ENCODE measurements around the gene RPUSD4. TPM values are rescaled to one million over a fixed set of nuclear protein-coding genes. Genes with fewer than 3 reads are reported as not detected.

The RPUSD4 gene
- total RNA-seq, 1 experiment from 2014 or later = 42.9 TPM

- Histone ChIP-seq H3K23ac (ENCODE audit: insufficient read length, low read depth, low read length) (no peak overlapping the region), H3K56ac (ENCODE audit: insufficient read length, low read depth, low read length) (no peak overlapping the region), H2BK120ac (ENCODE audit: low read depth, low read length, poor library complexity, severe bottlenecking) (no peak overlapping the region), H3K18ac (ENCODE audit: insufficient read length, low read depth, low read length) (no peak overlapping the region), H4K91ac (ENCODE audit: insufficient read length, low read depth, low read length) (no peak overlapping the region), H3K9ac (ENCODE audit: extremely low read depth, insufficient read length, low read length) (no peak overlapping the region), H3K4ac (ENCODE audit: low read depth, low read length) (no peak overlapping the region), H2BK12ac (ENCODE audit: insufficient read length, low read depth, low read length) (no peak overlapping the region), H2BK15ac (ENCODE audit: low read depth, low read length) (no peak overlapping the region), H3K27ac (ENCODE audit: insufficient read length, low read depth, low read length) (no peak overlapping the region), H4K8ac (replicated peaks; ENCODE audit: insufficient read length, low read depth, low read length) (no peak overlapping the region), H4K5ac (ENCODE audit: insufficient read length, low read depth, low read length) (no peak overlapping the region), H2AK5ac (ENCODE audit: insufficient read length, low read length) (no peak overlapping the region), H3K27me3 (ENCODE audit: insufficient read depth, low read length) (no peaks in the 10 kb centered on the region), H2BK5ac (ENCODE audit: insufficient read length, low read length) (no peak overlapping the region), H3K23me2 (ENCODE audit: insufficient read length, low read depth, low read length, poor library complexity, severe bottlenecking) (no peaks in the 10 kb centered on the region), H3K14ac (ENCODE audit: insufficient read depth, low read length) (no peak overlapping the region), H2AFZ (ENCODE audit: low read length) (no peak overlapping the region), H3K79me1 (ENCODE audit: insufficient read depth, low read depth, low read length, poor library complexity, severe bottlenecking) (no peaks in the 10 kb centered on the region), H3K9me3 (ENCODE audit: control insufficient read depth, low read depth, low read length) (no peaks in the 10 kb centered on the region), H3K4me1 (ENCODE audit: insufficient read depth, low read length) (peaks cover 7% of the 10 kb centered on the region; the same call in 1 of the 2 replicates), H4K20me1 (ENCODE audit: control insufficient read depth, insufficient read depth, insufficient read length) (no peaks in the 10 kb centered on the region), H2BK20ac (ENCODE audit: low read depth, low read length, poor library complexity, severe bottlenecking) (no peak overlapping the region), H3T11ph (ENCODE audit: low read length) (no peak overlapping the region), H3K4me2 (ENCODE audit: insufficient read depth, insufficient read length, low read length) (no peak overlapping the region), H3K79me2 (ENCODE audit: insufficient read depth, low read length) (no peaks in the 10 kb centered on the region)
- Mint-ChIP-seq H3K4me3 (no peak overlapping the region), H3K9me3 (peaks cover 9 to 14% of the 10 kb centered on the region in 2 experiments), H3K27ac (no peak overlapping the region), H3K4me1 (peaks cover 21 to 34% of the 10 kb centered on the region in 2 experiments), H3K27me3 (ENCODE audit: low read depth) (peaks cover 6% of the 10 kb centered on the region), H3K36me3 (ENCODE audit: insufficient read depth in 1 of 3, low read depth in 3 of 3) (peaks cover 4 to 13% (median 5%) of the 10 kb centered on the region in 3 experiments; a peak in 6 of 7 replicates)
- no peak for TF ChIP-seq CTCF (conservative IDR thresholded peaks at IDR 0.05)
- DNase-seq = no peak
- no CpG with 5 or more reads among the region's 7 CpGs for WGBS (ENCODE audit: extremely low coverage, insufficient read length, low lambda C conversion rate)
Measured at GRCh38 chr11:126154691-126155090, 56.8 kb downstream of the RPUSD4 start.
